ENCODE results near the gene GMDS.

GMDS gene

GRCh38 chr6:2037237-2037926, 208.0 kb downstream of the GMDS start:
- Histone ChIP-seq H3K18ac (ENCODE audit: low read depth in 1 of 2, low read length in 2 of 2) (no peak overlapping the region), H4K8ac (ENCODE audit: low read length) (no peak overlapping the region), H2BK5ac (ENCODE audit: low read depth, low read length, poor library complexity, severe bottlenecking) (no peak overlapping the region), H3K4ac (ENCODE audit: low read depth in 1 of 2, low read length in 2 of 2) (no peak overlapping the region), H3K4me3 (ENCODE audit: insufficient read depth in 1 of 2, low read depth in 1 of 2, low read length in 2 of 2) (no peak overlapping the region), H3K9me3 (ENCODE audit: control insufficient read depth, low read length) (no peaks in the 10 kb centered on the region), H3K4me2 (ENCODE audit: low read length, poor library complexity, severe bottlenecking) (no peak overlapping the region), H2BK120ac (ENCODE audit: low read depth, low read length) (no peak overlapping the region), H3K79me1 (replicated peaks; ENCODE audit: low read length, poor library complexity, severe bottlenecking) (peaks cover 6% of the 10 kb centered on the region), H2AFZ (ENCODE audit: low read depth, low read length) (no peak overlapping the region), H2BK15ac (ENCODE audit: low read depth, poor library complexity, severe bottlenecking) (no peak overlapping the region), H2AK5ac (ENCODE audit: low read length, severe bottlenecking) (no peak overlapping the region), H3K9ac (ENCODE audit: low read length) (no peak overlapping the region), H3K27ac (ENCODE audit: low read length, poor library complexity, severe bottlenecking) (no peak overlapping the region), H3K23ac (ENCODE audit: low read length in 2 of 2) (no peak overlapping the region), H3K4me1 (ENCODE audit: control insufficient read depth, insufficient read depth, low read depth, low read length) (peaks cover 3% of the 10 kb centered on the region), H3K36me3 (ENCODE audit: control insufficient read depth in 1 of 2, insufficient read depth in 2 of 2, low read depth in 1 of 2, low read length in 2 of 2) (peaks cover 0 to 3% of the 10 kb centered on the region in 2 experiments), H4K91ac (ENCODE audit: low read length) (no peak overlapping the region), H2BK12ac (ENCODE audit: low read length in 2 of 2) (no peak overlapping the region), H3K27me3 (ENCODE audit: control insufficient read depth in 1 of 2, insufficient read depth in 1 of 2, low read length in 2 of 2) (no peaks in the 10 kb centered on the region), H3K14ac (ENCODE audit: low read length in 2 of 2) (no peak overlapping the region)
- 91% methylated on average over 9 of the region's 10 CpGs for WGBS
- no peak for DNase-seq

DNA sequence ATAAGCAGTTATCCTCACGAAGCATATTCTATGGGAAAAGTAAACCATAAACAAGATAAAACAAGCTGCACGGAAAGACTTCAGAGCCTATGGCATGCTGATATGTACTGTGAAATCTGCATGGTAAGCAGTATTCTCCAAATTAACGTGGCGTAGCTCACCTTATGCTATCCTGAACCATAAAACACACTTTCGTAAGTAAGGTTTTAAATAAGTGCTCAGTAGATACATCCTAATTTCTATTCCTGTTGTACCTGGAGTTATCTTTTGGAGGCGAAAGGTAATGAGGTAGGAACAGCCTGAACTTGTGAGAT, 208.7 kb downstream of the GMDS start:
- no peaks in the 10 kb centered on the region for H3K9me3 ChIP-seq (ENCODE audit: control insufficient read depth, low read length)
- H3K9ac ChIP-seq (ENCODE audit: low read length), result no peak overlapping the region
- peaks cover 3% of the 10 kb centered on the region for H3K4me1 ChIP-seq (ENCODE audit: control insufficient read depth, insufficient read depth, low read depth, low read length)
- no peak overlapping the region for H3K4me3 ChIP-seq (ENCODE audit: insufficient read depth in 1 of 2, low read depth in 1 of 2, low read length in 2 of 2)
- 60% methylated on average over 2 of the region's 6 CpGs for WGBS
- H3K27me3 ChIP-seq (ENCODE audit: control insufficient read depth in 1 of 2, insufficient read depth in 1 of 2, low read length in 2 of 2), result no peaks in the 10 kb centered on the region
- H3K23ac ChIP-seq (ENCODE audit: low read length in 2 of 2), result no peak overlapping the region
- H3K18ac ChIP-seq (ENCODE audit: low read depth in 1 of 2, low read length in 2 of 2), result no peak overlapping the region
- H2BK120ac ChIP-seq (ENCODE audit: low read depth, low read length), result no peak overlapping the region
- no peak overlapping the region for H3K4ac ChIP-seq (ENCODE audit: low read depth in 1 of 2, low read length in 2 of 2)
- no peak overlapping the region for H2BK5ac ChIP-seq (ENCODE audit: low read depth, low read length, poor library complexity, severe bottlenecking)
- no peak overlapping the region for H2BK15ac ChIP-seq (ENCODE audit: low read depth, poor library complexity, severe bottlenecking)
- no peak overlapping the region for H2AK5ac ChIP-seq (ENCODE audit: low read length, severe bottlenecking)
- no peak overlapping the region for H3K27ac ChIP-seq (ENCODE audit: low read length, poor library complexity, severe bottlenecking)
- no peak for DNase-seq
- H3K4me2 ChIP-seq (ENCODE audit: low read length, poor library complexity, severe bottlenecking), result no peak overlapping the region
- H3K14ac ChIP-seq (ENCODE audit: low read length in 2 of 2), result no peak overlapping the region
- no peak overlapping the region for H4K91ac ChIP-seq (ENCODE audit: low read length)
- no peak overlapping the region for H2AFZ ChIP-seq (ENCODE audit: low read depth, low read length)
- peaks cover 0 to 3% of the 10 kb centered on the region in 2 experiments for H3K36me3 ChIP-seq (ENCODE audit: control insufficient read depth in 1 of 2, insufficient read depth in 2 of 2, low read depth in 1 of 2, low read length in 2 of 2)
- no peak overlapping the region for H4K8ac ChIP-seq (ENCODE audit: low read length)
- peaks cover 4% of the 10 kb centered on the region for H3K79me1 ChIP-seq (replicated peaks; ENCODE audit: low read length, poor library complexity, severe bottlenecking)
- no peak overlapping the region for H2BK12ac ChIP-seq (ENCODE audit: low read length in 2 of 2)

GRCh38 chr6:2035826-2036709, 209.3 kb downstream of the GMDS start:
- Histone ChIP-seq H3K27ac (ENCODE audit: low read length, poor library complexity, severe bottlenecking) (no peak overlapping the region), H2BK12ac (ENCODE audit: low read length in 2 of 2) (no peak overlapping the region), H2BK15ac (ENCODE audit: low read depth, poor library complexity, severe bottlenecking) (no peak overlapping the region), H2BK120ac (ENCODE audit: low read depth, low read length) (no peak overlapping the region), H3K79me1 (replicated peaks; ENCODE audit: low read length, poor library complexity, severe bottlenecking) (peaks cover 5% of the 10 kb centered on the region), H3K4me1 (ENCODE audit: control insufficient read depth, insufficient read depth, low read depth, low read length) (peaks cover 1% of the 10 kb centered on the region), H3K18ac (ENCODE audit: low read depth in 1 of 2, low read length in 2 of 2) (no peak overlapping the region), H3K9ac (ENCODE audit: low read length) (no peak overlapping the region), H3K4me2 (ENCODE audit: low read length, poor library complexity, severe bottlenecking) (no peak overlapping the region), H3K9me3 (ENCODE audit: control insufficient read depth, low read length) (no peaks in the 10 kb centered on the region), H3K27me3 (ENCODE audit: control insufficient read depth in 1 of 2, insufficient read depth in 1 of 2, low read length in 2 of 2) (no peaks in the 10 kb centered on the region), H4K8ac (ENCODE audit: low read length) (no peak overlapping the region), H4K91ac (ENCODE audit: low read length) (no peak overlapping the region), H2AFZ (ENCODE audit: low read depth, low read length) (no peak overlapping the region), H3K36me3 (ENCODE audit: control insufficient read depth in 1 of 2, insufficient read depth in 2 of 2, low read depth in 1 of 2, low read length in 2 of 2) (peaks cover 0 to 3% of the 10 kb centered on the region in 2 experiments), H2AK5ac (ENCODE audit: low read length, severe bottlenecking) (no peak overlapping the region), H3K4me3 (ENCODE audit: insufficient read depth in 1 of 2, low read depth in 1 of 2, low read length in 2 of 2) (no peak overlapping the region), H2BK5ac (ENCODE audit: low read depth, low read length, poor library complexity, severe bottlenecking) (no peak overlapping the region), H3K4ac (ENCODE audit: low read depth in 1 of 2, low read length in 2 of 2) (no peak overlapping the region), H3K23ac (ENCODE audit: low read length in 2 of 2) (no peak overlapping the region), H3K14ac (ENCODE audit: low read length in 2 of 2) (no peak overlapping the region)
- WGBS, result 94% methylated on average over 5 of the region's 11 CpGs
- DNase-seq, result no peak

DNA sequence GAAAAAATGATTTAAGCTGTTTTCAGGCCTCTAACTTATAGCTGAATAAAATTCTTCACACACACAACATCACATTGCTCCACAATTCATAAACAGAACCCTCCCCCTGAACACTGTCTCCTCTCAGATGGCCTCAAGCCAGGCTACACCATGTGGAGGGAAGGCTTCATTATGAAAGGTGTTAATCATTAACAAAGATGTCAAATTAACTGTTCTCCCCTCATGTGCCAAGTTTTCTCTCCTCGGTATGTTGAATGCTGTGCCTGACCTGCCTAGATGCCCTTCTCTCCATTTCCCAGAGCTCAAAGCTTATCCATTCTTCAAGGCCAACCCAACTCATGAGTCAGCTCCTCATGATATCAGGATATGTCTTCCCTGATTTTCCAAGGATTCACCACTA, 210.4 kb downstream of the GMDS start:
- no peak overlapping the region for H3K18ac ChIP-seq (ENCODE audit: low read depth in 1 of 2, low read length in 2 of 2)
- no peak overlapping the region for H3K4me3 ChIP-seq (ENCODE audit: insufficient read depth in 1 of 2, low read depth in 1 of 2, low read length in 2 of 2)
- H3K4me2 ChIP-seq (ENCODE audit: low read length, poor library complexity, severe bottlenecking), result no peak overlapping the region
- peaks cover 0 to 3% of the 10 kb centered on the region in 2 experiments for H3K36me3 ChIP-seq (ENCODE audit: control insufficient read depth in 1 of 2, insufficient read depth in 2 of 2, low read depth in 1 of 2, low read length in 2 of 2)
- H3K4me1 ChIP-seq (ENCODE audit: control insufficient read depth, insufficient read depth, low read depth, low read length), result peaks cover 1% of the 10 kb centered on the region
- H2AK5ac ChIP-seq (ENCODE audit: low read length, severe bottlenecking), result no peak overlapping the region
- no peak overlapping the region for H2BK12ac ChIP-seq (ENCODE audit: low read length in 2 of 2)
- H2BK15ac ChIP-seq (ENCODE audit: low read depth, poor library complexity, severe bottlenecking), result no peak overlapping the region
- no peaks in the 10 kb centered on the region for H3K9me3 ChIP-seq (ENCODE audit: control insufficient read depth, low read length)
- no peaks in the 10 kb centered on the region for H3K27me3 ChIP-seq (ENCODE audit: control insufficient read depth in 1 of 2, insufficient read depth in 1 of 2, low read length in 2 of 2)
- no peak overlapping the region for H4K8ac ChIP-seq (ENCODE audit: low read length)
- no peak overlapping the region for H3K14ac ChIP-seq (ENCODE audit: low read length in 2 of 2)
- H2AFZ ChIP-seq (ENCODE audit: low read depth, low read length), result no peak overlapping the region
- DNase-seq, result no peak
- no peak overlapping the region for H4K91ac ChIP-seq (ENCODE audit: low read length)
- no peak overlapping the region for H3K23ac ChIP-seq (ENCODE audit: low read length in 2 of 2)
- WGBS, result 97% methylated on average over 1 of the region's 1 CpG
- no peak overlapping the region for H3K4ac ChIP-seq (ENCODE audit: low read depth in 1 of 2, low read length in 2 of 2)
- H3K9ac ChIP-seq (ENCODE audit: low read length), result no peak overlapping the region
- H2BK120ac ChIP-seq (ENCODE audit: low read depth, low read length), result no peak overlapping the region
- no peak overlapping the region for H2BK5ac ChIP-seq (ENCODE audit: low read depth, low read length, poor library complexity, severe bottlenecking)
- H3K27ac ChIP-seq (ENCODE audit: low read length, poor library complexity, severe bottlenecking), result no peak overlapping the region
- H3K79me1 ChIP-seq (replicated peaks; ENCODE audit: low read length, poor library complexity, severe bottlenecking), result peaks cover 4% of the 10 kb centered on the region

Measured in mesenchymal stem cell (in vitro differentiated cells and primary cell).